Endodermal cell (in vitro differentiated cells): Measurements from ENCODE around the gene GPR141. TPM values are rescaled to one million over a fixed set of nuclear protein-coding genes. Genes with fewer than 3 reads are reported as not detected.

ENCODE experiments used
- DNase-seq: peaks from one replicate; pipeline ENCODE4 v3.0.0-alpha.2; 2017
- H3K27ac ChIP-seq: 2 replicates; pipeline ENCODE4 v1.5.1; 2013; ENCODE audit warnings: mild to moderate bottlenecking, low read depth, low read length, moderate library complexity
- H3K27me3 ChIP-seq: 2 replicates; pipeline ENCODE4 v1.6.1; 2013; ENCODE audit warnings: mild to moderate bottlenecking, low read length, moderate library complexity; ENCODE audit not compliant: insufficient read depth, control insufficient read depth, poor library complexity, severe bottlenecking
- H3K36me3 ChIP-seq: 2 replicates; pipeline ENCODE4 v1.7.0; 2013; ENCODE audit warnings: mild to moderate bottlenecking, low read length, moderate library complexity; ENCODE audit not compliant: control insufficient read depth, insufficient read depth
- H3K4me1 ChIP-seq: one replicate; pipeline ENCODE4 v1.7.0; 2013; ENCODE audit warnings: low read length; ENCODE audit not compliant: control insufficient read depth, insufficient read depth
- H3K4me3 ChIP-seq: 2 replicates; pipeline ENCODE4 v1.5.1; 2013; ENCODE audit warnings: mild to moderate bottlenecking, low read length, moderate library complexity
- H3K9ac ChIP-seq: 2 replicates; pipeline ENCODE4 v1.6.1; 2013; ENCODE audit warnings: mild to moderate bottlenecking, low read length, moderate library complexity; ENCODE audit not compliant: poor library complexity, severe bottlenecking; ENCODE audit errors: extremely low read depth
- H3K9me3 ChIP-seq: 2 replicates; pipeline ENCODE4 v1.6.1; 2013; ENCODE audit warnings: mild to moderate bottlenecking, low read length, moderate library complexity; ENCODE audit not compliant: control insufficient read depth
- H3K27ac Mint-ChIP-seq: 2 replicates; pipeline ENCODE4 v1.8.0; 2020; ENCODE audit warnings: mixed read lengths
- H3K27me3 Mint-ChIP-seq: 2 replicates; pipeline ENCODE4 v1.8.0; 2021; ENCODE audit warnings: mild to moderate bottlenecking, mixed read lengths; ENCODE audit not compliant: insufficient read depth
- H3K36me3 Mint-ChIP-seq: 2 replicates; pipeline ENCODE4 v1.8.0; 2020; ENCODE audit warnings: low read depth, mixed read lengths
- H3K4me1 Mint-ChIP-seq: 2 replicates; pipeline ENCODE4 v1.8.0; 2020; ENCODE audit warnings: mixed read lengths
- H3K4me3 Mint-ChIP-seq: 2 replicates; pipeline ENCODE4 v1.8.0; 2020; ENCODE audit warnings: mild to moderate bottlenecking, moderate library complexity, mixed read lengths
- H3K9me3 Mint-ChIP-seq: 2 replicates; pipeline ENCODE4 v1.8.0; 2020; ENCODE audit warnings: mild to moderate bottlenecking, mixed read lengths
- CTCF ChIP-seq: fragments of 200-600 bp; sonication (generic); conservative IDR thresholded peaks from 2 replicates; pipeline ENCODE4 v1.5.0; 2021; ENCODE audit warnings: antibody characterized with exemption, mild to moderate bottlenecking
- WGBS, 2 experiments: methylation state at CpG; one replicate each; pipeline versions ENCODE4 v1.1.5 to v1.1.7; 2013; ENCODE audit warnings: missing lambda C conversion rate in 2 of 2, mixed read lengths in 1 of 2; ENCODE audit not compliant: insufficient coverage in 1 of 2, insufficient read length in 1 of 2; 5-methylcytosine and 5-hydroxymethylcytosine counted together
- total RNA-seq, 2 donors: library from RNA; stranded (reverse); fragmentation: NEBNext Ultra II Directional in 1 of 2; extraction: Animal tissue kit (Norgen Biotek cat#: 25700) in 1 of 2; gene quantifications; 2 replicates in 1 of 2; 3 replicates in 1 of 2; pipeline ENCODE4 v1.2.1, GENCODE V29; 2021

Gene GPR141
- total RNA-seq, 2 donors from 2014 or later, result 1.9 to 3.9 TPM

- no peak for TF ChIP-seq CTCF
- no peaks in the 10 kb centered on the region for H3K36me3 ChIP-seq
- H3K27me3 ChIP-seq, result peaks cover 25% of the 10 kb centered on the region
- no peaks in the 10 kb centered on the region for H3K27me3 Mint-ChIP-seq
- no peaks in the 10 kb centered on the region for H3K36me3 Mint-ChIP-seq
- no peak overlapping the region for H3K27ac ChIP-seq
- H3K4me1 Mint-ChIP-seq, result peaks cover 9% of the 10 kb centered on the region
- no peaks in the 10 kb centered on the region for H3K9me3 Mint-ChIP-seq
- WGBS, 2 experiments, result 92% methylated on average over 2 of the region's 2 CpGs; no CpG with 5 or more reads in 1 of the 2 experiments
- no peak overlapping the region for H3K4me3 Mint-ChIP-seq
- H3K9ac ChIP-seq, result no peak overlapping the region
- no peak for DNase-seq
- no peak overlapping the region for H3K27ac Mint-ChIP-seq
- no peak overlapping the region for H3K4me3 ChIP-seq
- peaks cover 7% of the 10 kb centered on the region for H3K4me1 ChIP-seq
- no peaks in the 10 kb centered on the region for H3K9me3 ChIP-seq
These were observed 58.2 kb downstream of the GPR141 start for GRCh38 chr7:37741776-37742175.

- no peak overlapping the region for H3K27ac ChIP-seq
- no peak overlapping the region for H3K9ac ChIP-seq
- peaks cover 11% of the 10 kb centered on the region for H3K4me1 Mint-ChIP-seq
- H3K4me3 Mint-ChIP-seq, result no peak overlapping the region
- no peak overlapping the region for H3K27ac Mint-ChIP-seq
- 78 to 85% methylated on average over 1 of the region's 1 CpG for WGBS, 2 experiments
- no peaks in the 10 kb centered on the region for H3K36me3 ChIP-seq
- H3K27me3 Mint-ChIP-seq, result no peaks in the 10 kb centered on the region
- H3K4me3 ChIP-seq, result no peak overlapping the region
- no peaks in the 10 kb centered on the region for H3K9me3 ChIP-seq
- H3K36me3 Mint-ChIP-seq, result no peaks in the 10 kb centered on the region
- H3K9me3 Mint-ChIP-seq, result no peaks in the 10 kb centered on the region
- no peaks in the 10 kb centered on the region for H3K27me3 ChIP-seq
- no peak for TF ChIP-seq CTCF
- DNase-seq, result no peak
- no peaks in the 10 kb centered on the region for H3K4me1 ChIP-seq
These were observed 67.5 kb downstream of the GPR141 start for GRCh38 chr7:37751096-37751495.

- no peak overlapping the region for H3K27ac ChIP-seq
- no peak for DNase-seq
- no peaks in the 10 kb centered on the region for H3K36me3 ChIP-seq
- 92 to 100% methylated on average over 1 of the region's 1 CpG for whole genome bisulfite sequencing, 2 experiments
- Mint-ChIP-seq H3K9me3 (no peaks in the 10 kb centered on the region), H3K4me1 (peaks cover 4% of the 10 kb centered on the region), H3K27ac (no peak overlapping the region), H3K36me3 (no peaks in the 10 kb centered on the region), H3K4me3 (no peak overlapping the region), H3K27me3 (no peaks in the 10 kb centered on the region)
- TF ChIP-seq CTCF, result no peak
- H3K4me3 ChIP-seq, result no peak overlapping the region
- H3K27me3 ChIP-seq, result no peaks in the 10 kb centered on the region
- no peaks in the 10 kb centered on the region for H3K9me3 ChIP-seq
- H3K9ac ChIP-seq, result no peak overlapping the region
- no peaks in the 10 kb centered on the region for H3K4me1 ChIP-seq
These were observed 70.0 kb downstream of the GPR141 start for GRCh38 chr7:37753398-37754050.
